DND-41 (cell line): ENCODE measurements around the gene F2RL3.

Experiments
- ATAC-seq: fragments of 200-7000 bp; cut with Tn5 transposase; 3 replicates; pipeline ENCODE4 v1.9.1; 2021; ENCODE audit warnings: low read depth; ENCODE audit not compliant: insufficient read depth
- DNase-seq: peaks from one replicate; pipeline ENCODE4 v3.0.0-alpha.2; 2020
- H2AFZ ChIP-seq: 2 replicates; pipeline ENCODE4 v1.6.0; 2012; ENCODE audit warnings: low read depth, low read length
- H3K27ac ChIP-seq: 2 replicates; pipeline ENCODE4 v1.5.1; 2012; ENCODE audit warnings: low read length, inconsistent platforms
- H3K27me3 ChIP-seq: fragments of 200-600 bp; sonication (generic); 2 replicates; pipeline ENCODE4 v1.6.0; 2012; ENCODE audit warnings: low read length, mild to moderate bottlenecking, inconsistent platforms; ENCODE audit not compliant: insufficient read depth, poor library complexity
- H3K36me3 ChIP-seq: 2 replicates; pipeline ENCODE4 v1.5.1; 2012; ENCODE audit warnings: low read length, inconsistent platforms; ENCODE audit not compliant: insufficient read depth
- H3K4me1 ChIP-seq: 2 replicates; pipeline ENCODE4 v1.5.1; 2012; ENCODE audit warnings: mild to moderate bottlenecking, low read length; ENCODE audit not compliant: insufficient read depth
- H3K4me2 ChIP-seq: 2 replicates; pipeline ENCODE4 v1.6.0; 2012; ENCODE audit warnings: mild to moderate bottlenecking, moderate library complexity, low read length, inconsistent platforms; ENCODE audit not compliant: insufficient read depth
- H3K4me3 ChIP-seq, 2 experiments: fragments of 200-600 bp in 1 of 2; shearing (Covaris generic) in 1 of 2; 2 replicates each; pipeline ENCODE4 v1.5.1; 2012 to 2016; ENCODE audit warnings: inconsistent platforms in 2 of 2, low read length in 2 of 2, mild to moderate bottlenecking in 2 of 2, low read depth in 1 of 2, moderate library complexity in 1 of 2
- H3K79me2 ChIP-seq: 2 replicates; pipeline ENCODE4 v1.6.0; 2012; ENCODE audit warnings: low read length, inconsistent platforms; ENCODE audit not compliant: insufficient read depth
- H3K9ac ChIP-seq: 2 replicates; pipeline ENCODE4 v1.6.0; 2012; ENCODE audit warnings: low read depth, mild to moderate bottlenecking, inconsistent platforms, low read length, moderate library complexity
- H3K9me3 ChIP-seq: 2 replicates; pipeline ENCODE4 v1.5.1; 2012; ENCODE audit warnings: low read length, moderate library complexity, mild to moderate bottlenecking, inconsistent platforms; ENCODE audit not compliant: insufficient read depth, severe bottlenecking
- H4K20me1 ChIP-seq: 2 replicates; pipeline ENCODE4 v1.6.0; 2012; ENCODE audit warnings: low read length; ENCODE audit not compliant: insufficient read depth
- CTCF ChIP-seq: IDR thresholded peaks from 2 replicates; pipeline ENCODE4 v1.5.1; 2012; ENCODE audit warnings: borderline replicate concordance, low read length, moderate library complexity, mild to moderate bottlenecking; ENCODE audit not compliant: poor library complexity, severe bottlenecking; ENCODE audit errors: extremely low read depth
- EZH2 ChIP-seq: IDR thresholded peaks from 3 replicates; pipeline ENCODE4 v1.6.1; 2012; ENCODE audit warnings: borderline replicate concordance, low read depth, mild to moderate bottlenecking, moderate library complexity, low read length, inconsistent platforms; ENCODE audit not compliant: severe bottlenecking

Gene F2RL3

GRCh38 chr19:16847430-16847829, 41.4 kb upstream of the F2RL3 start:
- H3K36me3 ChIP-seq, result peaks cover 94% of the 10 kb centered on the region
- no peak overlapping the region for H2AFZ ChIP-seq
- TF ChIP-seq CTCF (no peak), EZH2 (no peak)
- H3K9ac ChIP-seq, result no peak overlapping the region
- H3K4me2 ChIP-seq, result no peak overlapping the region
- DNase-seq (no peak), ATAC-seq (no peak)
- 0 out of 2 replicates have a peak, but pooled peaks cover 2% of the 10 kb centered on the region for H4K20me1 ChIP-seq
- no peaks in the 10 kb centered on the region for H3K27me3 ChIP-seq
- no peaks in the 10 kb centered on the region for H3K4me1 ChIP-seq
- H3K4me3 ChIP-seq, result no peak overlapping the region
- no peak overlapping the region for H3K27ac ChIP-seq
- no peaks in the 10 kb centered on the region for H3K9me3 ChIP-seq
- H3K79me2 ChIP-seq, result 0 out of 2 replicates have a peak, but pooled peaks cover 2% of the 10 kb centered on the region

GRCh38 chr19:16849168-16849567, 39.6 kb upstream of the F2RL3 start:
- ATAC-seq (no peak), DNase-seq (no peak)
- Histone ChIP-seq H3K36me3 (peaks cover 94% of the 10 kb centered on the region), H3K79me2 (no peaks in the 10 kb centered on the region), H2AFZ (no peak overlapping the region), H3K9ac (no peak overlapping the region), H3K27me3 (no peaks in the 10 kb centered on the region), H3K4me2 (no peak overlapping the region), H3K27ac (no peak overlapping the region), H3K9me3 (no peaks in the 10 kb centered on the region), H4K20me1 (peaks cover 10% of the 10 kb centered on the region), H3K4me3 (no peak overlapping the region), H3K4me1 (no peaks in the 10 kb centered on the region)
- TF ChIP-seq EZH2 (no peak), CTCF (no peak)

- Histone ChIP-seq H3K9ac (no peak overlapping the region), H4K20me1 (peaks cover 10% of the 10 kb centered on the region), H3K27ac (no peak overlapping the region), H3K79me2 (no peaks in the 10 kb centered on the region), H3K4me3 (no peak overlapping the region), H3K36me3 (peaks cover 91% of the 10 kb centered on the region), H3K4me1 (no peaks in the 10 kb centered on the region), H2AFZ (no peak overlapping the region), H3K9me3 (no peaks in the 10 kb centered on the region), H3K4me2 (no peak overlapping the region), H3K27me3 (no peaks in the 10 kb centered on the region)
- TF ChIP-seq EZH2 (no peak), CTCF (no peak)
- DNase-seq, result no peak
- ATAC-seq, result no peak
Measured at GRCh38 chr19:16850133-16850532, 38.7 kb upstream of the F2RL3 start.

- Histone ChIP-seq H2AFZ (no peak overlapping the region), H3K36me3 (peaks cover 82% of the 10 kb centered on the region), H3K27me3 (no peaks in the 10 kb centered on the region), H3K4me2 (no peak overlapping the region), H3K9ac (no peak overlapping the region), H3K79me2 (no peaks in the 10 kb centered on the region), H3K9me3 (no peaks in the 10 kb centered on the region), H3K4me3 (no peak overlapping the region), H3K27ac (no peak overlapping the region), H3K4me1 (no peaks in the 10 kb centered on the region), H4K20me1 (peaks cover 10% of the 10 kb centered on the region)
- DNase-seq (no peak), ATAC-seq (no peak)
- TF ChIP-seq EZH2 (no peak), CTCF (no peak)
Measured at GRCh38 chr19:16851031-16851712, 37.6 kb upstream of the F2RL3 start.
